ENCODE data around the gene C1QTNF12.
A peak's percentile ranks its signal among the peaks of the same experiment; 100 is the strongest.
"Not testable (repeated sequence)": the region's sequence is repeated elsewhere in the genome, so short reads cannot be mapped to it uniquely, and the experiment has no call there.

Gene C1QTNF12

GRCh38 chr1:1259119-1259488 is 12.6 kb upstream of the C1QTNF12 start:
- no peak for DNase-seq

- DNase-seq = no peak
These were observed 10.7 kb upstream of the C1QTNF12 start for GRCh38 chr1:1256956-1257871.

GRCh38 chr1:1255611-1256010 is 9.1 kb upstream of the C1QTNF12 start:
- no peak for DNase-seq

- DNase-seq = no peak
These were observed 8.6 kb upstream of the C1QTNF12 start for GRCh38 chr1:1255078-1255477.

GRCh38 chr1:1254667-1254998 is 8.1 kb upstream of the C1QTNF12 start:
- DNase-seq = no peak

- DNase-seq = no peak
These were observed 7.6 kb upstream of the C1QTNF12 start for GRCh38 chr1:1253972-1254666.

GRCh38 chr1:1253314-1253713 is 6.8 kb upstream of the C1QTNF12 start:
- no peak for DNase-seq

- peak; percentile 84 for DNase-seq
These were observed 4.3 kb upstream of the C1QTNF12 start for GRCh38 chr1:1250786-1251284.

GRCh38 chr1:1248009-1248913 is 1.7 kb upstream of the C1QTNF12 start:
- DNase-seq = not testable (repeated sequence)

GRCh38 chr1:1247341-1247913 is 905 bp upstream of the C1QTNF12 start:
- DNase-seq = no peak

GRCh38 chr1:1245817-1246576 is 525 bp downstream of the C1QTNF12 start:
- DNase-seq = no peak

GRCh38 chr1:1245178-1245816 is 1.2 kb downstream of the C1QTNF12 start:
- no peak for DNase-seq

GRCh38 chr1:1244192-1244811 is 2.2 kb downstream of the C1QTNF12 start:
- DNase-seq = no peak

GRCh38 chr1:1243807-1244191 is 2.7 kb downstream of the C1QTNF12 start:
- DNase-seq = no peak

- no peak for DNase-seq
These were observed 3.3 kb downstream of the C1QTNF12 start for GRCh38 chr1:1243266-1243660.

- DNase-seq = no peak
These were observed 3.9 kb downstream of the C1QTNF12 start for GRCh38 chr1:1242461-1243265.

GRCh38 chr1:1241588-1242219 is 4.8 kb downstream of the C1QTNF12 start:
- DNase-seq = no peak

GRCh38 chr1:1240822-1241587 is 5.5 kb downstream of the C1QTNF12 start:
- DNase-seq = no peak

GRCh38 chr1:1240348-1240732 is 6.2 kb downstream of the C1QTNF12 start:
- DNase-seq = no peak
